ENCODE measurements around the gene C12orf60. TPM values are rescaled to one million over a fixed set of nuclear protein-coding genes. Genes with fewer than 3 reads are reported as not detected.

Gene C12orf60
- total and polyA plus RNA-seq, 2 experiments from 2014 or later = 1.0 to 1.7 TPM

- TF ChIP-seq, protein P1, sequence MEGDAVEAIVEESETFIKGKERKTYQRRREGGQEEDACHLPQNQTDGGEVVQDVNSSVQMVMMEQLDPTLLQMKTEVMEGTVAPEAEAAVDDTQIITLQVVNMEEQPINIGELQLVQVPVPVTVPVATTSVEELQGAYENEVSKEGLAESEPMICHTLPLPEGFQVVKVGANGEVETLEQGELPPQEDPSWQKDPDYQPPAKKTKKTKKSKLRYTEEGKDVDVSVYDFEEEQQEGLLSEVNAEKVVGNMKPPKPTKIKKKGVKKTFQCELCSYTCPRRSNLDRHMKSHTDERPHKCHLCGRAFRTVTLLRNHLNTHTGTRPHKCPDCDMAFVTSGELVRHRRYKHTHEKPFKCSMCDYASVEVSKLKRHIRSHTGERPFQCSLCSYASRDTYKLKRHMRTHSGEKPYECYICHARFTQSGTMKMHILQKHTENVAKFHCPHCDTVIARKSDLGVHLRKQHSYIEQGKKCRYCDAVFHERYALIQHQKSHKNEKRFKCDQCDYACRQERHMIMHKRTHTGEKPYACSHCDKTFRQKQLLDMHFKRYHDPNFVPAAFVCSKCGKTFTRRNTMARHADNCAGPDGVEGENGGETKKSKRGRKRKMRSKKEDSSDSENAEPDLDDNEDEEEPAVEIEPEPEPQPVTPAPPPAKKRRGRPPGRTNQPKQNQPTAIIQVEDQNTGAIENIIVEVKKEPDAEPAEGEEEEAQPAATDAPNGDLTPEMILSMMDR (IDR thresholded peaks at IDR 0.05; ENCODE audit: low read depth, low read length) = no peak
- no peaks in the 10 kb centered on the region for H3K27me3 ChIP-seq
- no peak overlapping the region for H3K27ac ChIP-seq
- H3K9me3 ChIP-seq (ENCODE audit: low read depth) = no peaks in the 10 kb centered on the region
- no peak overlapping the region for H3K4me3 ChIP-seq
- no peak for DNase-seq (ENCODE audit: low read depth in 1 of 2, low spot score in 1 of 2)
- peaks cover 10% of the 10 kb centered on the region for H3K4me1 ChIP-seq (ENCODE audit: low read depth)
- H3K36me3 ChIP-seq = no peaks in the 10 kb centered on the region
Observed at GRCh38 chr12:14839262-14839661, 35.8 kb downstream of the C12orf60 start.

DNA sequence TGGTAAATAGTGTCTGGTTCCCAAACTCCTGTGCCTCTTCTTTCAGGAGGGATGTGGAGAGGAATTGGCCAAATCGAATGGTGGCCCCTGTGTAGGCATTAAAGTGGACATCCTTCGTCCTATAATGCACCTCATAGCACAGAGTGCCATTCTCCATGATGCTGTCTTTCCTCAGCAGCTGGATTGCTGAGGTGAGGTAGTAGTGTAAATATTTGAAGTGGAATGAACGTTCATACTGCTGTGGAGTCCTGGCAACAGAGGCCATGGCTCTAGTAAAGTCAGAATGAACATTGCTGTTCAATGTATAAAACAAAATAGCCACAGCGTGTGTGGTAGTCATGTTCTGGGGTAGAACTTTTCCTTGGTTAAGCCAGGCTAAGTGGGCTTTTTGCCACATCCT, 37.1 kb downstream of the C12orf60 start:
- H3K27ac ChIP-seq = no peak overlapping the region
- no peak for DNase-seq (ENCODE audit: low read depth in 1 of 2, low spot score in 1 of 2)
- no peak overlapping the region for H3K4me3 ChIP-seq

DNA sequence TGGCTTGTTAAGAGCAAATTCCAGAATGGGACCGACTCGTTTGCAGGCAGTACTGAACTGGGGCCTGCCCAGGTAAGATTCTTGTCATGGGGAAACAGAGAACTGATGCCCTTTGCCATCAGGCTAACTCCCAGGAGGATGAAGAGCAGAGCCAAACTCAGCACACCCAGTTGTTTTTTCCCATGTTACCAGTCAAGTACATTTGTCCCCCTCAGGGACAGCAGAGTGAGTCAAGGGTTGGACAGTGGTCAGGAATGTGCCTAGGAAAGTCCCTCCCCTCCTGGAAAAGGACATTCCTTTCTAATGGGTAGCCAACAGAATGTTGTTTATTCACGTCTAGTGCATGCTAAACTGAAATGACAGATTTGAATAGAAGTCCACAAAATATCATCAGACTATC, 38.3 kb downstream of the C12orf60 start:
- Histone ChIP-seq H3K27ac (no peak overlapping the region), H3K27me3 (no peaks in the 10 kb centered on the region), H3K36me3 (no peaks in the 10 kb centered on the region), H3K4me3 (no peak overlapping the region), H3K9me3 (ENCODE audit: low read depth) (no peaks in the 10 kb centered on the region), H3K4me1 (ENCODE audit: low read depth) (no peaks in the 10 kb centered on the region)
- TF ChIP-seq, protein P1 (IDR thresholded peaks at IDR 0.05; ENCODE audit: low read depth, low read length) = no peak
- peak; percentile 22 to 79 for DNase-seq (ENCODE audit: low read depth in 1 of 2, low spot score in 1 of 2)

More for the DNA sequence above, 37.1 kb downstream of the C12orf60 start:
- no peaks in the 10 kb centered on the region for H3K4me1 ChIP-seq (ENCODE audit: low read depth)
- H3K27me3 ChIP-seq = no peaks in the 10 kb centered on the region
- TF ChIP-seq, protein P1 (IDR thresholded peaks at IDR 0.05; ENCODE audit: low read depth, low read length) = no peak
- no peaks in the 10 kb centered on the region for H3K36me3 ChIP-seq
- H3K9me3 ChIP-seq (ENCODE audit: low read depth) = no peaks in the 10 kb centered on the region

- no peaks in the 10 kb centered on the region for H3K36me3 ChIP-seq
- no peaks in the 10 kb centered on the region for H3K9me3 ChIP-seq (ENCODE audit: low read depth)
- H3K27me3 ChIP-seq = no peaks in the 10 kb centered on the region
- DNase-seq (ENCODE audit: low read depth in 1 of 2, low spot score in 1 of 2) = no peak
- no peaks in the 10 kb centered on the region for H3K4me1 ChIP-seq (ENCODE audit: low read depth)
- no peak overlapping the region for H3K27ac ChIP-seq
- TF ChIP-seq, protein P1 (IDR thresholded peaks at IDR 0.05; ENCODE audit: low read depth, low read length) = no peak
- H3K4me3 ChIP-seq = no peak overlapping the region
Observed at GRCh38 chr12:14842315-14842714, 38.8 kb downstream of the C12orf60 start.

DNA sequence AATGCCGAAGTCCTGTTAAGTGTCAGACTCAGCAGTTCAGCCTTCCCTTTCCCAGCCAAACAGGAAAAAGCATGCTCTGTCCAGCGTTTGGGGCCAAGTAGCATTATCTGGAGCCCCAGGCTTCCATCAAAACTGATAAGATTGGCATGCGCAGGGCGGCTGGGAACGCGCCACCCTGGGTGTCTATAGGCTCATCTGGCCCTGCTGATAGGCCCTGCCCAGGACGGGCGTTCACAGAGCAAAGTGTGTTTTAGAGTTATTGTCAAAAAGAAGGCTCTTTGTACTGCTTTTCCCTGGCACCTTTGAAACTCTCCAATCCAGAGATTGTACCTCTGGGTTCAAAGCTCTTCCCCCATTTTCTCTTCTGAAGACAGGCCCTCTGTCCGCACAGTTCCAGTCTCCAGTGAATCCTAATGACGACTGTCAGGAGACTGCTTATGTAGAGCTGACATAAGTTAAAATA, 40.0 kb downstream of the C12orf60 start, which contains the start of gene ART4:
TSS of gene ART4 (minus strand) at position 102 of the 463 bp plus-strand sequence. CDS start 413 bp downstream, outside the sequence.
- Histone ChIP-seq H3K27ac (no peak within 1 kb of the TSS), H3K4me3 (no peak within 1 kb of the TSS), H3K9me3 (ENCODE audit: low read depth) (no peaks in the 10 kb centered on the region), H3K36me3 (no peaks in the 10 kb centered on the region), H3K4me1 (ENCODE audit: low read depth) (no peaks in the 10 kb centered on the region), H3K27me3 (no peaks in the 10 kb centered on the region)
- DNase-seq (ENCODE audit: low read depth in 1 of 2, low spot score in 1 of 2) = peak in 1 of 2 donors; percentile 73
- TF ChIP-seq, protein P1 (IDR thresholded peaks at IDR 0.05; ENCODE audit: low read depth, low read length) = no peak
